HAP-1 (cell line): ENCODE data around the gene PRIMA1.

ENCODE experiments used
- DNase-seq, 2 experiments: peaks; one replicate each; pipeline ENCODE4 v3.0.0-alpha.2; 2016 to 2020; ENCODE audit warnings: low spot score in 2 of 2
- H3K27me3 ChIP-seq: fragments of 250-450 bp; sonication (Bioruptor Pico); 2 replicates; pipeline ENCODE4 v1.5.1; 2020; ENCODE audit warnings: low read depth, mild to moderate bottlenecking, moderate library complexity
- H3K36me3 ChIP-seq: fragments of 250-450 bp; sonication (Bioruptor Pico); replicated peaks from 2 replicates; pipeline ENCODE4 v1.5.1; 2020; ENCODE audit warnings: mild to moderate bottlenecking
- H3K4me1 ChIP-seq: fragments of 250-450 bp; sonication (Bioruptor Pico); 2 replicates; pipeline ENCODE4 v1.5.1; 2020; ENCODE audit warnings: mild to moderate bottlenecking
- H3K4me3 ChIP-seq: fragments of 250-450 bp; sonication (Bioruptor Pico); 2 replicates; pipeline ENCODE4 v1.5.1; 2020; ENCODE audit warnings: mild to moderate bottlenecking, moderate library complexity
- H3K9me3 ChIP-seq: fragments of 250-450 bp; sonication (Bioruptor Pico); 2 replicates; pipeline ENCODE4 v1.5.1; 2020; ENCODE audit warnings: mild to moderate bottlenecking, moderate library complexity
- in situ Hi-C: fragments of 300-500 bp; cut with MboI; formaldehyde crosslinking; loops from 3 replicates; pipeline ENCODE4 v1.14.3; 2020; ENCODE audit warnings: low sequenced_read_pairs, inconsistent platforms, mixed read lengths

The PRIMA1 gene

DNA sequence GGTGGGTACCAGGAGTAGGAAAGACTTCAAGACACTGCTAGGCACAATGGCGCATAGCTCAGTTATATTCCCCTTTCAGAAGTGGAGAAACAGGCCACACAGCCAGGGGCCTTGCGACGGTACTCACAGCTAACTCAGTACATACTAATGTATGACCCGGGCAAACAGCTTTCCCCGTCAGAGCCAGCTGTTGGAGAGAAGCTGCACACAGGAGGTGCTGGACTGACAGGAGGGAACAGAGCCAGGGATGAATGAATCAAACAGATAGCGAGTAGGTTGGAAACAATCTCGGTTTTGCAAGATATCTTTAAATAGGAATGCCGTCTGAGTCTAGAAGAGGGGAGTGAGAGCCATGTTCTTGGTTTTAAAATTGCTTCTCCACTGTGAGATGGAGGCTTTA lies 45.5 kb downstream of the PRIMA1 start:
- H3K9me3 ChIP-seq, result no peaks in the 10 kb centered on the region
- no peaks in the 10 kb centered on the region for H3K4me1 ChIP-seq
- no peak overlapping the region for H3K4me3 ChIP-seq
- no peak for DNase-seq
- no peaks in the 10 kb centered on the region for H3K36me3 ChIP-seq
- H3K27me3 ChIP-seq, result no peaks in the 10 kb centered on the region
- in situ Hi-C loops, result no loop called here

GRCh38 chr14:93741556-93742230 lies 46.6 kb downstream of the PRIMA1 start:
- no peaks in the 10 kb centered on the region for H3K9me3 ChIP-seq
- in situ Hi-C loops, result no loop called here
- no peaks in the 10 kb centered on the region; the same call in 1 of the 2 replicates for H3K4me1 ChIP-seq
- no peak overlapping the region for H3K4me3 ChIP-seq
- no peaks in the 10 kb centered on the region; the same call in 1 of the 2 replicates for H3K36me3 ChIP-seq
- no peaks in the 10 kb centered on the region for H3K27me3 ChIP-seq
- no peak for DNase-seq

GRCh38 chr14:93737634-93738033 lies 50.7 kb downstream of the PRIMA1 start:
- no peak for DNase-seq
- Histone ChIP-seq H3K4me1 (no peaks in the 10 kb centered on the region; the same call in 1 of the 2 replicates), H3K27me3 (no peaks in the 10 kb centered on the region), H3K36me3 (no peaks in the 10 kb centered on the region; the same call in 1 of the 2 replicates), H3K4me3 (no peak overlapping the region), H3K9me3 (no peaks in the 10 kb centered on the region)
- in situ Hi-C loops, result no loop called here

DNA sequence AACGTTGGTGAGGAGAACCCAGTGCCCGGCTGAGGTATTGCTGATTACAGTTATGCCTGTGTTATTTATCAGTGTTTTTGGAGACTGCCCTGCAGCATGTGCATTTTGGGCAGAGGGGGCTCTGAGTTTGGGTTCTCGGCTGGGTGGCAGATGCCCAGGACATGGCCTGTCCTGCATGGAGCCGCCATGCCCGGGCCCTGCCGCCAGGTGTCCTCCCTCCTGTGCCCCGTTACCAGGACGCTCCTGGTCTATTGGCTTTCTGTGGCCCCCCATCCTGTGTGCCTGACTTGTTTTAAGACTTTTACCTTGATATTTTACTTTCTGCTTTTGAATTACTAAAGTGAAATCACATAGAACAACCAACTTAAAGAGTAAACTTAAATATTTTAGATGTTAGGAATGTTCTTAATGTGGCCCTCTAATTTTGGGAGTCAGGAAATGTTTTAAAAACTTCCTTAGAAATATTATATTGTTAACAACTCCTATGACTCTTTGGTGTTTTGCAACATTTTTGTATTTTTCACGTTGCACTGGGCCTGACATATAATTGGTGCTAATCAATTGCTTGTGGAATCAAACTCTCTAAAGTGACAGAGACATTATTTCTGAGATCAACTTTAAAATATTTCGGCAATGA lies 51.8 kb downstream of the PRIMA1 start:
- in situ Hi-C loops, result no loop called here
- H3K27me3 ChIP-seq, result no peaks in the 10 kb centered on the region
- no peaks in the 10 kb centered on the region; the same call in 1 of the 2 replicates for H3K36me3 ChIP-seq
- no peak overlapping the region for H3K4me3 ChIP-seq
- DNase-seq, result no peak
- H3K9me3 ChIP-seq, result no peaks in the 10 kb centered on the region
- no peaks in the 10 kb centered on the region; the same call in 1 of the 2 replicates for H3K4me1 ChIP-seq

DNA sequence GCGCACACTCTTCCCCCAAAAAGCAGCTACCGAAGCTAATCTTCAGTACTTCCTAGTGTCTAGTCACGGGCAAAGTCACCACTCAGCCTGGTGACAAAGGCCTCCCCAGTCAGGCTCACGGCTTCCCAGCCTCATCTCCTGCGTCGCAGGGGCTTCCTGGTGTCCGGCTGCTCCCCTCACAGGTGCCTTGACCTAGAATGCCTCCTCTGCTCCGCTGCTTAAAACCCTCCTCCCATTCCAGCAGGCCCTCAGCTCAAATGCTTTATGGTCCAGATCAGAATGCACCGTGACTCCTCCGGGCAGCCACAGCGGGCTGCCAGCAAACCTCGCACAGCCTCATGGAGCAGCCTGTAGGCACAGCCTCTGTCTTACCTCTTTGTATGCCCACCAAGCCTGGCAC lies 53.1 kb downstream of the PRIMA1 start:
- Histone ChIP-seq H3K4me1 (no peaks in the 10 kb centered on the region; the same call in 1 of the 2 replicates), H3K27me3 (no peaks in the 10 kb centered on the region), H3K36me3 (no peaks in the 10 kb centered on the region; the same call in 1 of the 2 replicates), H3K9me3 (no peaks in the 10 kb centered on the region), H3K4me3 (no peak overlapping the region)
- no peak for DNase-seq
- in situ Hi-C loops, result no loop called here

GRCh38 chr14:93734086-93734822 lies 54.0 kb downstream of the PRIMA1 start:
- in situ Hi-C loops, result no loop called here
- peak in 1 of 2 experiments; percentile 78 for DNase-seq
- H3K36me3 ChIP-seq, result no peaks in the 10 kb centered on the region; the same call in 1 of the 2 replicates

DNA sequence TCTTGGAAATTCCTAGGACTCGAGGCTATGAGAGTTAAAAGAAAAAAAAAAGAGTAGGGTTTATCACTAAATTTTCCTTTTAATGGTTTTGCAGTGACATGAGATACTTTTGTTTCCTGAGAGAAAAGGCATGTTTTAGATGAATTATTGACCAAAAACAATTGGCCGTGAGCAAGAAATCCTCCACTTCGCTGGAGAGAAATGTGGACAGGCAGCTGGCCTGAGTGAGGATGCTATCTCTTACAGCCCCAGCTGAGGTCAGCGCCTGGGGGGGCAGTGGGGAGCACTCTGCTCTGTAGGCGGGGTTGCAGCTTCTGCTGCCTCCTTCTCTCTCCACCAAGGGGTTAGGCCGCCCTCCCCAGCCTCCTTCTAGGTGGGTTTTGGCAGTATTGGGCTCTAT lies 54.7 kb downstream of the PRIMA1 start:
- in situ Hi-C loops, result no loop called here

More at GRCh38 chr14:93734086-93734822, 54.0 kb downstream of the PRIMA1 start:
- H3K9me3 ChIP-seq, result no peaks in the 10 kb centered on the region
- H3K4me1 ChIP-seq, result no peaks in the 10 kb centered on the region; the same call in 1 of the 2 replicates
- H3K4me3 ChIP-seq, result no peak overlapping the region
- H3K27me3 ChIP-seq, result no peaks in the 10 kb centered on the region

GRCh38 chr14:93733231-93733630 lies 55.1 kb downstream of the PRIMA1 start:
- in situ Hi-C loops, result no loop called here

More for the DNA sequence above, 54.7 kb downstream of the PRIMA1 start:
- Histone ChIP-seq H3K9me3 (no peaks in the 10 kb centered on the region), H3K27me3 (no peaks in the 10 kb centered on the region), H3K36me3 (no peaks in the 10 kb centered on the region; the same call in 1 of the 2 replicates), H3K4me1 (no peaks in the 10 kb centered on the region; the same call in 1 of the 2 replicates), H3K4me3 (no peak overlapping the region)
- DNase-seq, result no peak

GRCh38 chr14:93732524-93732923 lies 55.8 kb downstream of the PRIMA1 start:
- H3K27me3 ChIP-seq, result no peaks in the 10 kb centered on the region
- in situ Hi-C loops, result no loop called here
- H3K4me1 ChIP-seq, result no peaks in the 10 kb centered on the region; the same call in 1 of the 2 replicates
- DNase-seq, result no peak
- H3K4me3 ChIP-seq, result no peak overlapping the region
- H3K36me3 ChIP-seq, result no peaks in the 10 kb centered on the region; the same call in 1 of the 2 replicates
- no peaks in the 10 kb centered on the region for H3K9me3 ChIP-seq

More at GRCh38 chr14:93733231-93733630, 55.1 kb downstream of the PRIMA1 start:
- Histone ChIP-seq H3K36me3 (no peaks in the 10 kb centered on the region; the same call in 1 of the 2 replicates), H3K4me1 (no peaks in the 10 kb centered on the region; the same call in 1 of the 2 replicates), H3K27me3 (no peaks in the 10 kb centered on the region), H3K4me3 (no peak overlapping the region), H3K9me3 (no peaks in the 10 kb centered on the region)
- no peak for DNase-seq

DNA sequence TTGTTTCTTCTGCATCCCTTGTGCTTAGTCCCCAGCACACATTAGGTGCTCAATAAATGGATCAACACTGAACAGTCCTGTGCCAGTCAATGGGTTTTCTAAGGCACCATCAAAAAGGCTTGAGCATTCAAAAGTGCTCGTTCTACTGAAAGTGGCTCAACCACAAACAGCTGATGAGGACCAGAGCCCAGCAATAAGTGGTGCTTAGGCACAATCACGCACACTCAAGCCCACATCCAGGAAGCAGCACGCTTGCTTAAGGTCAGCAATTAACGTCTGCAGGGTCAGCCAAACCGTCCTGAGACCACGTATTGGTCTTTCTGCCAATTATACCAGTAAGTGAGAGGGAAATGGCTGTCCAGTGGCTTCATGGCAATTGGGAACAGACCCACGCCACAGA lies 56.5 kb downstream of the PRIMA1 start:
- no peak for DNase-seq
- in situ Hi-C loops, result no loop called here
- H3K4me1 ChIP-seq, result no peaks in the 10 kb centered on the region

GRCh38 chr14:93729993-93730392 lies 58.3 kb downstream of the PRIMA1 start:
- H3K9me3 ChIP-seq, result no peaks in the 10 kb centered on the region
- H3K27me3 ChIP-seq, result no peaks in the 10 kb centered on the region
- DNase-seq, result no peak
- in situ Hi-C loops, result no loop called here
- no peak overlapping the region for H3K4me3 ChIP-seq
- H3K36me3 ChIP-seq, result no peaks in the 10 kb centered on the region
- no peaks in the 10 kb centered on the region for H3K4me1 ChIP-seq

More for the DNA sequence above, 56.5 kb downstream of the PRIMA1 start:
- Histone ChIP-seq H3K9me3 (no peaks in the 10 kb centered on the region), H3K4me3 (no peak overlapping the region), H3K36me3 (no peaks in the 10 kb centered on the region; the same call in 1 of the 2 replicates), H3K27me3 (no peaks in the 10 kb centered on the region)

DNA sequence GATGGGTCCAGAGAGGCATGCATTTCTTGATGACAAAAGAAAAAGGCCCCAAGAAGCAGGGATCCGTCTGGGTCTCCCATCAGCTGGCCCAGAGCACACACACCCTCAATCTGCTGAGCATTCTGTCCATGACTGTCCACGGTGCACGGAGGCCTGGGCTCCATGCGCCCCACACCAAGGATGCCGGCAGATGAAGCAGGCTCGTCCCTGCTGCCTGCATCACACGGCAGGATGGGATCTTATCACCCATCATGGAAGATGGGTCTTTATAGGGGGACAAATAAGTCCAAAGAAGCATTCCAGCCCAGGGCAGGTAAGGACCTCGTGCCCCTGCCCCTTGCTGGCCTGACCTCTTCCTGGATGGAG lies 59.7 kb downstream of the PRIMA1 start:
- no peak overlapping the region for H3K4me3 ChIP-seq
- H3K27me3 ChIP-seq, result no peaks in the 10 kb centered on the region
- H3K9me3 ChIP-seq, result no peaks in the 10 kb centered on the region
- no peaks in the 10 kb centered on the region for H3K36me3 ChIP-seq
- no peak for DNase-seq
- in situ Hi-C loops, result no loop called here
- H3K4me1 ChIP-seq, result no peaks in the 10 kb centered on the region

DNA sequence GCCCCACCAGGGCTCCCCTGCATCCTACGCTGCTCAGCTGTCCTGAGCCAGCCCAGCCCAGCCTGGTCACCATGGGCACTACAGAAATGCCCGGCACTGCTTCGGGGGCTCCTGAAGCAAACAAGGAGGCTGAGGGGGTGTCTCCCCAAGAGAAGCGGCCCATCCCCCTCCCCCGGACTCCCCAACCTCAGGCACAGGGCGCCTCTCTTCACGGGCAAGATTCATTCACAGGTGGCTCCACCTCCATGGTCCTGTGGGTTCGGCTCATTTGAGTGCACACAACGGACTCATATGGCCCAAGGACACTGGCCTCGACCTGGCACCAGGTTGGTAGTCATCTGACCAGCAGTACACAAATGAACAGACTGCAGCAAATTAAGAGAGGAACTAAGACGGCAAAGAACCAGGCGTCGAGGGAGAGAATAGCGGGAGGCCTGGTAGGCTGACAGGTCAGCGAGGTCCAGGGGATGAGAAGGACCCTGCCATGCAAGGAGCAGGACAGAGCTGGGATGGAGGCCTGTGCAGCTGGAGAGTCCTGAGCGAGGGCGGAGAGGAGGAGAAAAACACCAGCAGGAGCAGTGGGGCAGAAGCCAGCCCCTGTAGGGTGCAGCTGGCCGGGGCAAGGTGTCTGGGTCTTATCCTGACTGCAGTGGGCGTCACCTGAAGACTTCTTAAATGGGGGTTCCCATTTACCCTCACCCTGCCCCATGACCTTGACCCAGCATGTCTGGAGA lies 60.2 kb downstream of the PRIMA1 start:
- DNase-seq, result no peak
- Histone ChIP-seq H3K4me3 (no peak overlapping the region), H3K9me3 (no peaks in the 10 kb centered on the region), H3K4me1 (no peaks in the 10 kb centered on the region), H3K27me3 (no peaks in the 10 kb centered on the region), H3K36me3 (no peaks in the 10 kb centered on the region)
- in situ Hi-C loops, result no loop called here
